Liver (tissue), 9 donors: ENCODE measurements around the gene PTPRD. TPM values are rescaled to one million over a fixed set of nuclear protein-coding genes. Genes with fewer than 3 reads are reported as not detected.
A peak's percentile ranks its signal among the peaks of the same experiment; 100 is the strongest.

ENCODE experiments used
- DNase-seq: peaks from one replicate; pipeline ENCODE4 v3.0.0-alpha.2; 2017; ENCODE audit warnings: low spot score
- H3K27ac ChIP-seq, 2 donors: one replicate each; pipeline ENCODE4 v1.7.0; 2013; ENCODE audit warnings: inconsistent platforms in 2 of 2, low read length in 2 of 2, control low read depth in 1 of 2, low read depth in 1 of 2, mild to moderate bottlenecking in 1 of 2
- H3K27me3 ChIP-seq, 4 donors: one replicate each; pipeline versions ENCODE4 v1.6.1 to v1.7.0; 2013; ENCODE audit warnings: low read length in 3 of 4, inconsistent platforms in 1 of 4, mild to moderate bottlenecking in 1 of 4, moderate library complexity in 1 of 4; ENCODE audit not compliant: control insufficient read depth in 4 of 4, insufficient read depth in 4 of 4
- H3K36me3 ChIP-seq, 4 donors: one replicate each; pipeline versions ENCODE4 v1.6.1 to v1.7.0; 2013; ENCODE audit warnings: low read length in 3 of 4, mild to moderate bottlenecking in 3 of 4, low read depth in 1 of 4, moderate library complexity in 1 of 4; ENCODE audit not compliant: control insufficient read depth in 4 of 4, insufficient read depth in 3 of 4
- H3K4me1 ChIP-seq, 4 donors: one replicate each; pipeline versions ENCODE4 v1.6.1 to v1.7.0; 2013; ENCODE audit warnings: low read length in 3 of 4, mild to moderate bottlenecking in 3 of 4, moderate library complexity in 1 of 4; ENCODE audit not compliant: control insufficient read depth in 4 of 4, insufficient read depth in 4 of 4
- H3K4me3 ChIP-seq, 3 donors: one replicate each; pipeline versions ENCODE4 v1.6.1 to v1.7.0; 2013; ENCODE audit warnings: low read length in 3 of 3, control low read depth in 1 of 3, low read depth in 1 of 3, mild to moderate bottlenecking in 1 of 3
- H3K9ac ChIP-seq, 2 donors: one replicate each; pipeline ENCODE4 v1.7.0; 2013; ENCODE audit warnings: low read length in 2 of 2, mild to moderate bottlenecking in 2 of 2, moderate library complexity in 2 of 2, control low read depth in 1 of 2, low read depth in 1 of 2
- H3K9me3 ChIP-seq, 4 donors: one replicate each; pipeline versions ENCODE4 v1.6.1 to v1.7.0; 2013; ENCODE audit warnings: low read length in 3 of 4; ENCODE audit not compliant: control insufficient read depth in 4 of 4
- ATF3 ChIP-seq: IDR thresholded peaks from 2 replicates; pipeline ENCODE4 v1.6.1; 2016; ENCODE audit warnings: antibody characterized with exemption
- EGR1 ChIP-seq, 2 donors: IDR thresholded peaks; 2 replicates each; pipeline ENCODE4 v1.6.1; 2016 to 2018; ENCODE audit warnings: antibody characterized with exemption in 2 of 2, low read depth in 2 of 2
- FOXA1 ChIP-seq: IDR thresholded peaks from 2 replicates; pipeline ENCODE4 v1.6.1; 2016; ENCODE audit warnings: antibody characterized with exemption
- FOXA2 ChIP-seq: IDR thresholded peaks from 2 replicates; pipeline ENCODE4 v1.6.1; 2016; ENCODE audit warnings: antibody characterized with exemption
- GABPA ChIP-seq, 2 donors: IDR thresholded peaks in 1 of 2; conservative IDR thresholded peaks in 1 of 2; 2 replicates each; pipeline ENCODE4 v1.6.1; 2016; ENCODE audit warnings: antibody characterized with exemption in 2 of 2, mild to moderate bottlenecking in 1 of 2, moderate library complexity in 1 of 2
- HNF4G ChIP-seq: IDR thresholded peaks from 2 replicates; pipeline ENCODE4 v1.6.1; 2016; ENCODE audit warnings: antibody characterized with exemption
- JUND ChIP-seq, 2 donors: IDR thresholded peaks; 2 replicates each; pipeline ENCODE4 v1.6.1; 2016; ENCODE audit warnings: antibody characterized with exemption in 2 of 2
- MAX ChIP-seq: IDR thresholded peaks from 2 replicates; pipeline ENCODE4 v1.6.1; 2016; ENCODE audit warnings: antibody characterized with exemption
- NR2F2 ChIP-seq: IDR thresholded peaks from 2 replicates; pipeline ENCODE4 v1.6.1; 2016; ENCODE audit warnings: antibody characterized with exemption
- RAD21 ChIP-seq, 2 donors: IDR thresholded peaks; 2 replicates each; pipeline ENCODE4 v1.6.1; 2016; ENCODE audit warnings: antibody characterized with exemption in 2 of 2, mild to moderate bottlenecking in 2 of 2
- REST ChIP-seq: IDR thresholded peaks from 2 replicates; pipeline ENCODE4 v1.6.1; 2016; ENCODE audit warnings: antibody characterized with exemption, mild to moderate bottlenecking
- RXRA ChIP-seq, 2 donors: IDR thresholded peaks; 2 replicates each; pipeline ENCODE4 v1.6.1; 2017 to 2018; ENCODE audit warnings: antibody characterized with exemption in 2 of 2, mild to moderate bottlenecking in 1 of 2
- SP1 ChIP-seq: IDR thresholded peaks from 2 replicates; pipeline ENCODE4 v1.6.1; 2018; ENCODE audit warnings: antibody characterized with exemption, mild to moderate bottlenecking
- TAF1 ChIP-seq: conservative IDR thresholded peaks from 2 replicates; pipeline ENCODE4 v1.6.1; 2016; ENCODE audit warnings: antibody characterized with exemption, mild to moderate bottlenecking
- WGBS: extraction: QIAGEN DNeasy Blood & Tissue Kit; methylation state at CpG from one replicate; pipeline ENCODE4 v1.1.7; 2013; 5-methylcytosine and 5-hydroxymethylcytosine counted together
- polyA plus RNA-seq, 2 donors: library from polyadenylated mRNA; stranded (reverse) in 1 of 2; unstranded in 1 of 2; fragments of 200-250 nt in 1 of 2; fragments of >200 nt in 1 of 2; fragmentation: Nextera tagmentation in 1 of 2; extraction: Ambion mirVana in 1 of 2; gene quantifications; one replicate each; pipeline versions ENCODE4 v1.2.1 to v1.2.3, GENCODE V29; 2013 to 2015
- total RNA-seq, 2 donors: library from RNA; depleted of rRNA; stranded (reverse); fragments of >200 nt; gene quantifications; one replicate each; pipeline ENCODE4 v1.2.3, GENCODE V29; 2014
- donor health status: healthy.
- donor health status: healthy.
- donor health status: healthy.
- donor health status: healthy.
- donor health status: healthy.

Gene PTPRD
- total and polyA plus RNA-seq, 4 donors, result 0.78 to 34.2 (median 4.7) TPM

- TF ChIP-seq MAX (peak; percentile 47), FOXA2 (peak; percentile 61), EGR1 (IDR thresholded peaks at IDR 0.05; ENCODE audit: low read depth in 2 of 2) (peak in 1 of 2 donors; percentile 32), RAD21 (IDR thresholded peaks at IDR 0.05) (peak in 1 of 2 donors; percentile 16)
Measured at GRCh38 chr9:8958358-8958757, 1654.4 kb downstream of the PTPRD start (continued).

GRCh38 chr9:8955315-8955714 is 1657.5 kb downstream of the PTPRD start:
- H3K9ac ChIP-seq, result no peak overlapping the region
- 64% methylated on average over 2 of the region's 2 CpGs for WGBS
- H3K27me3 ChIP-seq, result no peaks in the 10 kb centered on the region
- H3K27ac ChIP-seq, result no peak overlapping the region
- peaks cover 0 to 25% (median 13%) of the 10 kb centered on the region in 4 donors for H3K4me1 ChIP-seq
- TF ChIP-seq MAX (no peak), RXRA (IDR thresholded peaks at IDR 0.05) (no peak), RAD21 (IDR thresholded peaks at IDR 0.05) (no peak), EGR1 (IDR thresholded peaks at IDR 0.05; ENCODE audit: low read depth in 2 of 2) (no peak), JUND (IDR thresholded peaks at IDR 0.05) (no peak), TAF1 (no peak), FOXA1 (no peak), ATF3 (no peak), SP1 (no peak), NR2F2 (no peak), HNF4G (no peak)
- no peaks in the 10 kb centered on the region for H3K36me3 ChIP-seq
- DNase-seq, result no peak
- no peaks in the 10 kb centered on the region for H3K9me3 ChIP-seq
- H3K4me3 ChIP-seq, result no peak overlapping the region

- H3K36me3 ChIP-seq, result no peaks in the 10 kb centered on the region
- no peak for TF ChIP-seq FOXA2
- TF ChIP-seq GABPA (IDR thresholded peaks at IDR 0.05 in 1 of 2, conservative IDR thresholded peaks at IDR 0.05 in 1 of 2), result no peak
- no peak for TF ChIP-seq REST
- TF ChIP-seq RXRA (IDR thresholded peaks at IDR 0.05), result no peak
- no peaks in the 10 kb centered on the region for H3K27me3 ChIP-seq
- no peak overlapping the region for H3K9ac ChIP-seq
- no peaks in the 10 kb centered on the region for H3K4me1 ChIP-seq
- no peak overlapping the region for H3K4me3 ChIP-seq
- DNase-seq, result no peak
- H3K9me3 ChIP-seq, result peaks cover 0 to 3% (median 0%) of the 10 kb centered on the region in 4 donors
- no peak overlapping the region for H3K27ac ChIP-seq
- 77% methylated on average over 1 of the region's 1 CpG for WGBS
Measured at GRCh38 chr9:8946461-8946860, 1666.3 kb downstream of the PTPRD start.
